GM12873 (cell line): ENCODE data around the gene DEPDC1B.

Source experiments
- CTCF ChIP-seq: IDR thresholded peaks from 2 replicates; pipeline ENCODE4 v1.5.1; 2012; ENCODE audit warnings: low read depth, mild to moderate bottlenecking, moderate library complexity, low read length, control low read depth; ENCODE audit not compliant: insufficient read depth; ENCODE audit errors: missing control alignments

The DEPDC1B gene

GRCh38 chr5:60699609-60700415, at the start of gene DEPDC1B:
TSS of gene DEPDC1B (minus strand) at chr5:60700166. CDS start at chr5:60700093, 73 bp downstream.
- peak; percentile 48 for TF ChIP-seq CTCF

- no peak for TF ChIP-seq CTCF
These were observed 44.7 kb upstream of the DEPDC1B start for GRCh38 chr5:60744682-60745081.

- no peak for TF ChIP-seq CTCF
These were observed 43.7 kb upstream of the DEPDC1B start for GRCh38 chr5:60743511-60744314.

- TF ChIP-seq CTCF, result no peak
These were observed 40.4 kb upstream of the DEPDC1B start for GRCh38 chr5:60740322-60740721.

GRCh38 chr5:60738933-60739332, 39.0 kb upstream of the DEPDC1B start:
- no peak for TF ChIP-seq CTCF

GRCh38 chr5:60738461-60738860, 38.5 kb upstream of the DEPDC1B start:
- no peak for TF ChIP-seq CTCF

GRCh38 chr5:60727033-60727679, 27.2 kb upstream of the DEPDC1B start:
- TF ChIP-seq CTCF, result no peak
